Lower leg skin (tissue), 4 donors: ENCODE data around the gene MAP3K14. TPM values are rescaled to one million over a fixed set of nuclear protein-coding genes. Genes with fewer than 3 reads are reported as not detected.

Experiments used
- DNase-seq, 2 donors: peaks; one replicate each; pipeline ENCODE4 v3.0.0-alpha.2; 2019; ENCODE audit warnings: low spot score in 2 of 2
- H3K4me3 ChIP-seq: fragments of 200-600 bp; sonication (generic); 2 replicates; pipeline ENCODE4 v1.5.1; 2017; ENCODE audit warnings: mild to moderate bottlenecking, low read depth; ENCODE audit not compliant: poor library complexity, severe bottlenecking
- CTCF ChIP-seq, 3 donors: fragments of 450-650 bp; IDR thresholded peaks; one replicate each; pipeline ENCODE4 v1.5.1; 2016; ENCODE audit warnings: antibody characterized with exemption in 3 of 3, mild to moderate bottlenecking in 3 of 3, moderate library complexity in 2 of 3
- POLR2A ChIP-seq, 2 donors: fragments of 450-650 bp; IDR thresholded peaks; one replicate each; pipeline ENCODE4 v1.6.1; 2016 to 2017; ENCODE audit warnings: antibody characterized with exemption in 2 of 2, mild to moderate bottlenecking in 1 of 2, moderate library complexity in 1 of 2
- WGBS, 2 donors: methylation state at CpG; one replicate each; pipeline ENCODE4 v1.1.5; 2018; 5-methylcytosine and 5-hydroxymethylcytosine counted together
- intact Hi-C: fragments of 100-400 bp; cut with DNase I; formaldehyde crosslinking; loops from one replicate; pipeline ENCODE4 v1.15.0; 2023; ENCODE audit warnings: low total_unique reads
- total RNA-seq, 4 donors: library from RNA; depleted of rRNA; stranded (reverse); fragments of >200 nt; gene quantifications; one replicate each; pipeline ENCODE4 v1.1.0, GENCODE V29; 2016

Gene MAP3K14
- total RNA-seq, 4 donors from 2014 or later: 8.1 to 13.0 (median 11.0) TPM

- TF ChIP-seq POLR2A (IDR thresholded peaks at IDR 0.05): no peak
- no peak for TF ChIP-seq CTCF (IDR thresholded peaks at IDR 0.05)
- WGBS, 2 donors: 87 to 95% methylated on average over 5 of the region's 5 CpGs
- intact Hi-C loops: no loop called here
- no peak overlapping the region for H3K4me3 ChIP-seq
- DNase-seq: peak in 1 of 2 donors; percentile 18
Observed at GRCh38 chr17:45335721-45336120, 18.9 kb upstream of the MAP3K14 start.

GRCh38 chr17:45334701-45335677, 18.2 kb upstream of the MAP3K14 start:
- H3K4me3 ChIP-seq: no peak overlapping the region
- intact Hi-C loops: no loop called here
- TF ChIP-seq POLR2A (IDR thresholded peaks at IDR 0.05): no peak
- no peak for TF ChIP-seq CTCF (IDR thresholded peaks at IDR 0.05)
- WGBS, 2 donors: 90% methylated on average over 11 of the region's 11 CpGs
- peak in 1 of 2 donors; percentile 70 for DNase-seq

- 87 to 93% methylated on average over 1 of the region's 1 CpG for WGBS, 2 donors
- peak in 1 of 2 donors; percentile 42 for DNase-seq
- TF ChIP-seq CTCF (IDR thresholded peaks at IDR 0.05): no peak
- TF ChIP-seq POLR2A (IDR thresholded peaks at IDR 0.05): no peak
Observed at GRCh38 chr17:45334231-45334630, 17.4 kb upstream of the MAP3K14 start.

GRCh38 chr17:45333702-45334092, 16.9 kb upstream of the MAP3K14 start:
- intact Hi-C loops: no loop called here
- DNase-seq: no peak
- WGBS, 2 donors: 83 to 88% methylated on average over 4 of the region's 4 CpGs
- TF ChIP-seq CTCF (IDR thresholded peaks at IDR 0.05) (no peak), POLR2A (IDR thresholded peaks at IDR 0.05) (no peak)
- H3K4me3 ChIP-seq: no peak overlapping the region

More at GRCh38 chr17:45334231-45334630, 17.4 kb upstream of the MAP3K14 start:
- H3K4me3 ChIP-seq: no peak overlapping the region
- intact Hi-C loops: no loop called here

- 58 to 73% methylated on average over 4 of the region's 4 CpGs for WGBS, 2 donors
- DNase-seq: peak in 1 of 2 donors; percentile 71
- H3K4me3 ChIP-seq: no peak overlapping the region
- intact Hi-C loops: no loop called here
- TF ChIP-seq POLR2A (IDR thresholded peaks at IDR 0.05): no peak
- no peak for TF ChIP-seq CTCF (IDR thresholded peaks at IDR 0.05)
Observed at GRCh38 chr17:45332989-45333701, 16.3 kb upstream of the MAP3K14 start.
